ENCODE results near the gene CSKMT.
A peak's percentile ranks its signal among the peaks of the same experiment; 100 is the strongest.
"Not testable (repeated sequence)": the region's sequence is repeated elsewhere in the genome, so short reads cannot be mapped to it uniquely, and the experiment has no call there.

Gene CSKMT

GRCh38 chr11:62665075-62665598 lies at the start of gene CSKMT, which contains the start of gene C11orf98:
CSKMT (plus strand) TSS chr11:62665312; CDS start chr11:62665880, 568 bp downstream.
C11orf98 (minus strand) TSS chr11:62665210; CDS start chr11:62665169, 41 bp downstream.
- DNase-seq: peak; percentile 98

- no peak for DNase-seq
Observed at GRCh38 chr11:62615521-62615920, 49.6 kb upstream of the CSKMT start.

GRCh38 chr11:62616957-62617356 lies 48.2 kb upstream of the CSKMT start:
- DNase-seq: not testable (repeated sequence)

GRCh38 chr11:62621027-62621566 lies 44.0 kb upstream of the CSKMT start:
- no peak for DNase-seq

GRCh38 chr11:62621567-62622470 lies 43.3 kb upstream of the CSKMT start, which contains the start of gene B3GAT3:
B3GAT3 (minus strand) TSS chr11:62621986; CDS start chr11:62621947, 39 bp downstream.
- peak; percentile 98 for DNase-seq

- DNase-seq: no peak
Observed at GRCh38 chr11:62622476-62623089, 42.5 kb upstream of the CSKMT start.

GRCh38 chr11:62627713-62628112 lies 37.4 kb upstream of the CSKMT start:
- DNase-seq: no peak

GRCh38 chr11:62632492-62632891 lies 32.6 kb upstream of the CSKMT start:
- DNase-seq: no peak

- DNase-seq: no peak
Observed at GRCh38 chr11:62644220-62644619, 20.9 kb upstream of the CSKMT start.

GRCh38 chr11:62645671-62645945 lies 19.5 kb upstream of the CSKMT start:
- no peak for DNase-seq

GRCh38 chr11:62645946-62646824 lies 18.9 kb upstream of the CSKMT start, which contains the start of gene GANAB:
GANAB (minus strand) TSS chr11:62646613; CDS start chr11:62646599, 14 bp downstream.
- DNase-seq: peak; percentile 99

GRCh38 chr11:62646825-62647608 lies 18.1 kb upstream of the CSKMT start:
- no peak for DNase-seq

GRCh38 chr11:62647609-62648005 lies 17.5 kb upstream of the CSKMT start:
- no peak for DNase-seq

GRCh38 chr11:62648185-62648966 lies 16.7 kb upstream of the CSKMT start:
- no peak for DNase-seq

GRCh38 chr11:62648967-62649364 lies 16.1 kb upstream of the CSKMT start:
- DNase-seq: no peak

GRCh38 chr11:62649486-62649885 lies 15.6 kb upstream of the CSKMT start:
- no peak for DNase-seq

GRCh38 chr11:62650283-62650682 lies 14.8 kb upstream of the CSKMT start:
- DNase-seq: not testable (repeated sequence)

- DNase-seq: no peak
Observed at GRCh38 chr11:62652161-62653006, 12.7 kb upstream of the CSKMT start.

- DNase-seq: no peak
Observed at GRCh38 chr11:62654297-62654696, 10.8 kb upstream of the CSKMT start.
